GM12801 (cell line): ENCODE data around the gene RAB6C.
"Not testable (repeated sequence)": the region's sequence is repeated elsewhere in the genome, so short reads cannot be mapped to it uniquely, and the experiment has no call there.

Experiments used
- CTCF ChIP-seq: IDR thresholded peaks from one replicate; pipeline ENCODE4 v1.5.1; 2011; ENCODE audit warnings: control low read depth; ENCODE audit not compliant: insufficient read length; ENCODE audit errors: extremely low read depth

The RAB6C gene

GRCh38 chr2:129979629-129980155 lies at the start of gene RAB6C:
Gene RAB6C, plus strand, starts transcription at chr2:129979666. Its CDS starts 450 bp downstream, at chr2:129980116.
- TF ChIP-seq CTCF = not testable (repeated sequence)

- no peak for TF ChIP-seq CTCF
These were observed 49.0 kb upstream of the RAB6C start for GRCh38 chr2:129930451-129930850.

GRCh38 chr2:129934044-129934822 lies 45.2 kb upstream of the RAB6C start:
- TF ChIP-seq CTCF = no peak

- TF ChIP-seq CTCF = no peak
These were observed 44.3 kb upstream of the RAB6C start for GRCh38 chr2:129935118-129935517.

- TF ChIP-seq CTCF = no peak
These were observed 43.0 kb upstream of the RAB6C start for GRCh38 chr2:129936334-129936934.

- no peak for TF ChIP-seq CTCF
These were observed 33.9 kb upstream of the RAB6C start for GRCh38 chr2:129945557-129945956.

- no peak for TF ChIP-seq CTCF
These were observed 21.6 kb upstream of the RAB6C start for GRCh38 chr2:129957891-129958290.
